Measurements from ENCODE around the gene CXXC4.

CXXC4 gene

GRCh38 chr4:104490096-104490769 is 4.5 kb downstream of the CXXC4 start:
- TF ChIP-seq FOXP2 (optimal IDR thresholded peaks at IDR 0.05; ENCODE audit: borderline replicate concordance, extremely low read depth, extremely low read length, insufficient read depth): no peak
- TF ChIP-seq TAF1 (IDR thresholded peaks at IDR 0.05; ENCODE audit: borderline replicate concordance, insufficient read depth, low read length): no peak
- TF ChIP-seq POLR2AphosphoS5 (IDR thresholded peaks at IDR 0.05; ENCODE audit: low read depth, low read length): no peak
- no peak for TF ChIP-seq REST (IDR thresholded peaks at IDR 0.05; ENCODE audit: insufficient read depth in 1 of 2, low read depth in 2 of 2, low read length in 2 of 2)
- no peak for TF ChIP-seq SIN3A (IDR thresholded peaks at IDR 0.05; ENCODE audit: borderline replicate concordance, insufficient read depth, low read length)

- TF ChIP-seq REST (IDR thresholded peaks at IDR 0.05; ENCODE audit: insufficient read depth in 1 of 2, low read depth in 2 of 2, low read length in 2 of 2) (no peak), SIN3A (IDR thresholded peaks at IDR 0.05; ENCODE audit: borderline replicate concordance, insufficient read depth, low read length) (no peak), TAF1 (IDR thresholded peaks at IDR 0.05; ENCODE audit: borderline replicate concordance, insufficient read depth, low read length) (no peak), FOXP2 (optimal IDR thresholded peaks at IDR 0.05; ENCODE audit: borderline replicate concordance, extremely low read depth, extremely low read length, insufficient read depth) (no peak), POLR2AphosphoS5 (IDR thresholded peaks at IDR 0.05; ENCODE audit: low read depth, low read length) (no peak)
Measured at GRCh38 chr4:104489731-104490095, 5.0 kb downstream of the CXXC4 start.

- TF ChIP-seq POLR2AphosphoS5 (IDR thresholded peaks at IDR 0.05; ENCODE audit: low read depth, low read length): no peak
Measured at GRCh38 chr4:104488151-104488550, 6.5 kb downstream of the CXXC4 start.

- TF ChIP-seq FOXP2 (optimal IDR thresholded peaks at IDR 0.05; ENCODE audit: borderline replicate concordance, extremely low read depth, extremely low read length, insufficient read depth) (no peak), POLR2AphosphoS5 (IDR thresholded peaks at IDR 0.05; ENCODE audit: low read depth, low read length) (no peak)
Measured at GRCh38 chr4:104486716-104487504, 7.8 kb downstream of the CXXC4 start.

- TF ChIP-seq FOXP2 (optimal IDR thresholded peaks at IDR 0.05; ENCODE audit: borderline replicate concordance, extremely low read depth, extremely low read length, insufficient read depth): no peak
- no peak for TF ChIP-seq SIN3A (IDR thresholded peaks at IDR 0.05; ENCODE audit: borderline replicate concordance, insufficient read depth, low read length)
- no peak for TF ChIP-seq TAF1 (IDR thresholded peaks at IDR 0.05; ENCODE audit: borderline replicate concordance, insufficient read depth, low read length)
- no peak for TF ChIP-seq REST (IDR thresholded peaks at IDR 0.05; ENCODE audit: insufficient read depth in 1 of 2, low read depth in 2 of 2, low read length in 2 of 2)
Measured at GRCh38 chr4:104475652-104476051, 19.0 kb downstream of the CXXC4 start.

- TF ChIP-seq TAF1 (IDR thresholded peaks at IDR 0.05; ENCODE audit: borderline replicate concordance, insufficient read depth, low read length) (no peak), FOXP2 (optimal IDR thresholded peaks at IDR 0.05; ENCODE audit: borderline replicate concordance, extremely low read depth, extremely low read length, insufficient read depth) (no peak), POLR2AphosphoS5 (IDR thresholded peaks at IDR 0.05; ENCODE audit: low read depth, low read length) (no peak), SIN3A (IDR thresholded peaks at IDR 0.05; ENCODE audit: borderline replicate concordance, insufficient read depth, low read length) (no peak), REST (IDR thresholded peaks at IDR 0.05; ENCODE audit: insufficient read depth in 1 of 2, low read depth in 2 of 2, low read length in 2 of 2) (no peak)
Measured at GRCh38 chr4:104472766-104473165, 21.9 kb downstream of the CXXC4 start.

Data from PFSK-1 (cell line).